ENCODE data around the gene MICU1. TPM values are rescaled to one million over a fixed set of nuclear protein-coding genes. Genes with fewer than 3 reads are reported as not detected.

Gene MICU1
- total and polyA plus RNA-seq, 2 of the 13 experiments (the other 11 are each of a cell fraction or from before 2014, with no cell fraction given), result 32.5 to 56.1 TPM

GRCh38 chr10:72354356-72355213 lies 271.3 kb downstream of the MICU1 start, which contains the start of gene DNAJB12 (continued):
- TF ChIP-seq ZNF850 (CRISPR knock-in tag; conservative IDR thresholded peaks at IDR 0.05) (no peak), ZNF280D (CRISPR knock-in tag; IDR thresholded peaks at IDR 0.05) (peak; percentile 54; the same call in 1 of the 2 replicates), TAF15 (IDR thresholded peaks at IDR 0.05; ENCODE audit: low read depth, low read length, poor library complexity, severe bottlenecking) (peak; percentile 56), ZNF772 (CRISPR knock-in tag; IDR thresholded peaks at IDR 0.05) (peak; percentile 42; the same call in 1 of the 2 replicates), SMARCE1 (IDR thresholded peaks at IDR 0.05; ENCODE audit: borderline replicate concordance) (no peak), ELF3 (CRISPR knock-in tag; IDR thresholded peaks at IDR 0.05) (peak; percentile 70; the same call in 1 of the 2 replicates), ARID3A (IDR thresholded peaks at IDR 0.05; ENCODE audit: low read depth, low read length) (no peak), REL (CRISPR knock-in tag; conservative IDR thresholded peaks at IDR 0.05) (peak; percentile 79; the same call in 1 of the 2 replicates), RBFOX2 (IDR thresholded peaks at IDR 0.05; ENCODE audit: low read depth, low read length) (peak; percentile 96), DPF2 (CRISPR knock-in tag; IDR thresholded peaks at IDR 0.05; ENCODE audit: borderline replicate concordance, low read depth) (no peak), RFXANK (CRISPR knock-in tag; IDR thresholded peaks at IDR 0.05) (0 out of 2 replicates have a peak, but pooled peaks have one; percentile 23), KLF9 (CRISPR knock-in tag; IDR thresholded peaks at IDR 0.05; ENCODE audit: low read depth) (peak; percentile 53; the same call in 1 of the 2 replicates), SOX13 (IDR thresholded peaks at IDR 0.05) (no peak), SOX13 (CRISPR knock-in tag; conservative IDR thresholded peaks at IDR 0.05 in 1 of 2, IDR thresholded peaks at IDR 0.05 in 1 of 2) (peak in 1 of 2 experiments; percentile 36; a peak in 1 of 4 replicates), CREB3 (CRISPR knock-in tag; IDR thresholded peaks at IDR 0.05) (peak; percentile 69; the same call in 1 of the 2 replicates), ZFY (CRISPR knock-in tag; IDR thresholded peaks at IDR 0.05) (peak; percentile 76), ATM (IDR thresholded peaks at IDR 0.05; ENCODE audit: borderline replicate concordance) (no peak), ZSCAN22 (CRISPR knock-in tag; IDR thresholded peaks at IDR 0.05) (peak; percentile 52; the same call in 1 of the 2 replicates), ZBTB2 (CRISPR knock-in tag; IDR thresholded peaks at IDR 0.05; ENCODE audit: low read depth) (peak; percentile 54; the same call in 1 of the 2 replicates), ZFP90 (CRISPR knock-in tag; IDR thresholded peaks at IDR 0.05; ENCODE audit: borderline replicate concordance) (peak; percentile 90)

Data from HepG2 (cell line).